ENCODE results near the gene BAIAP2L2.
A peak's percentile ranks its signal among the peaks of the same experiment; 100 is the strongest.

BAIAP2L2 gene

DNA sequence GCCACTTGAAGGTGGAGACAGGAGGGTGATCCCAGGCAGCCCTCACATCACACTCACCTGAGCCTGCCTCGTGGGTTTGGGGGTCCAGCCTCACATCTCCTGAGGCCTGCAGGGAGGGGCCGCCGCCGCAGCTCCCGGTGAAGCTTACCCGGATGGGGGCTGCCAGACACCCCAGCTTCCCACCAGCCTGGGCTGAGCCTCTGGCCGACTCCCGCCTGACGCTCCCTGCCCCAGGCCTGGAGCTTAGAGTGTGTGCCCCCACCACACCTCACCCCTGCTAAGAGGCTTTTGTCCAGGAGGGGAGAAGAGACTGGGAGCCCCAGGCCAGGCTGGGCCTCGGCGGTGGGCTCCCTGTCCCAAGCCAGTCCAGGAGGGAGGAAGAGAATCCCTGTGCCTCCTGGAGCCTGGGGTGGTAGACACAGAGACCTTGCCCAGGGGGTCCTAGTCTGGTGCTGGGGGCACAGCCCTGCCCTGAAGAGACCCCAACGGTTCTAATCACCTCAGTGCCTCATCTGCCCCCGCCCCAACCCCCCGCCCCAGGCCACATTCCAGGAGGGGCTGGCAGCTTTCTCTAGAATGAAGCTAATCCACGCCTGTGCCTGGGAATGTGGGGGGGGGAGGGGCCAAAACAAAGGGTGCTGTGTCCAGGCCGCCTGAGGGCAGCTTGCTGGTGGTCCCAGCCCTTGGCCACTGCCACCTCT, 26.4 kb downstream of the BAIAP2L2 start, which contains the start of gene SLC16A8:
Gene SLC16A8, minus strand, starts transcription at position 254 of the 701 bp plus-strand sequence. CDS start 1,311 bp downstream, outside the sequence.
- Histone ChIP-seq H3K4me3 (ENCODE audit: low read length in 2 of 2) (no peak within 1 kb of the TSS), H3K4ac (ENCODE audit: low read length) (peak within 1 kb of the TSS; percentile 84), H4K91ac (ENCODE audit: low read depth, low read length, poor library complexity) (peak within 1 kb of the TSS; percentile 96), H2BK120ac (ENCODE audit: low read depth, low read length) (peak within 1 kb of the TSS; percentile 93), H3K79me1 (ENCODE audit: low read depth, low read length) (peaks cover 4% of the 10 kb centered on the region), H3K9me3 (replicated peaks in 1 of 2; ENCODE audit: control insufficient read depth in 2 of 2, insufficient read depth in 1 of 2, low read depth in 1 of 2, low read length in 2 of 2) (no peaks in the 10 kb centered on the region), H3K4me1 (ENCODE audit: control insufficient read depth in 2 of 2, insufficient read depth in 1 of 2, low read depth in 1 of 2, low read length in 2 of 2) (peaks cover 10 to 55% of the 10 kb centered on the region in 2 donors), H3K27me3 (ENCODE audit: control insufficient read depth in 3 of 3, insufficient read depth in 3 of 3, low read depth in 1 of 3, low read length in 3 of 3) (peaks cover 0 to 32% (median 7%) of the 10 kb centered on the region in 3 experiments), H3K14ac (ENCODE audit: low read length) (peak within 1 kb of the TSS; percentile 90), H3K23ac (ENCODE audit: low read depth, low read length, poor library complexity) (peak within 1 kb of the TSS; percentile 98), H3K18ac (ENCODE audit: low read length) (peak within 1 kb of the TSS; percentile 97), H2AK5ac (ENCODE audit: low read depth, low read length) (peak within 1 kb of the TSS; percentile 100), H3K4me2 (ENCODE audit: insufficient read depth, low read length, poor library complexity, severe bottlenecking) (peak within 1 kb of the TSS; percentile 45), H2BK15ac (ENCODE audit: low read length) (peak within 1 kb of the TSS; percentile 100), H2BK5ac (ENCODE audit: low read length) (peak within 1 kb of the TSS; percentile 85), H2AFZ (ENCODE audit: low read length) (peak within 1 kb of the TSS; percentile 69), H3K27ac (replicated peaks; ENCODE audit: low read length) (peak within 1 kb of the TSS; percentile 69), H3K36me3 (replicated peaks in 1 of 2; ENCODE audit: control insufficient read depth in 2 of 2, insufficient read depth in 2 of 2, low read length in 2 of 2) (peaks cover 0 to 2% of the 10 kb centered on the region in 2 donors), H3K9ac (ENCODE audit: low read depth, low read length, poor library complexity) (peak within 1 kb of the TSS; percentile 50), H2BK12ac (ENCODE audit: low read length) (peak within 1 kb of the TSS; percentile 100), H4K8ac (ENCODE audit: low read depth, low read length) (peak within 1 kb of the TSS; percentile 92)
- no CpG with 5 or more reads among the region's 16 CpGs for WGBS, 2 donors (ENCODE audit: extremely low coverage in 2 of 2, insufficient read length in 2 of 2, insufficient replicate concordance in 1 of 2)
- peak; percentile 54 for DNase-seq (ENCODE audit: low spot score)

DNA sequence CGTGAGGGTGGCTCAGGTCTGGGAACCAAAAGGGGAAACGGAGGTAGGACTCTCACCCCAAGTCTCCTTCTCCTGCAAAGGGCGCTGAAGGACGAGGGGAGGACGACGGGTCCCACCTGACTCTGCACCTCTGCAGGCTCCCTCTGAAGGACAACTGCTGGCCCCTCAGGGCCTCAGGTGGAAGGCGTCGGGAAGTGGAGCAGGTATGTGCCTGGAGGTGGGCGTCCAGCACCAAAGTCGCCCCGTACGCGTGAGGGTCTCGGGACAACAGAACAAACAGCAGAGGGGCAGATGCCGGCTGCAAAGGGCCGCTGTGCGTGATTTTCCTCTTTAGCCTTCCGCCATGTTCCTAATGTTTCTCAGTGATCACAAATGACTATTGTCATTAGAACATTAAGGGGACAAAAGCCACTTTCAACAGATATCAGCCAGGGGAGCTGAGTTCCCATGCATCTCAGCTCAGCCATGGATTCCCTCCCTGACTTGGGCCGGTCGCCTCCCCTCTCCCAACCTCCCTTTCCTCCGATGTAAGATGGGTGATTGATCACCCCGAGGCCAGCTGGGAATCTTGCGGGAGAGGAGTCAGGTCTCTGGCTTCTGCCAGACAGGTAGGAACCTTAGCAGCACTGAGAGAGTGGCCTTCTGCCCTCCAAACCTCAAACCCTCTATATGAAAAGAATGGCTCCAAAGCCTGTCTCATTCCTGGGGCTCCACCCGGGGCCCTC, 27.3 kb downstream of the BAIAP2L2 start:
- H2BK120ac ChIP-seq (ENCODE audit: low read depth, low read length) = peak overlapping the region; percentile 69
- H4K91ac ChIP-seq (ENCODE audit: low read depth, low read length, poor library complexity) = peak overlapping the region; percentile 79
- peak overlapping the region; percentile 84 for H2AK5ac ChIP-seq (ENCODE audit: low read depth, low read length)
- H4K8ac ChIP-seq (ENCODE audit: low read depth, low read length) = no peak overlapping the region
- no peak overlapping the region for H2AFZ ChIP-seq (ENCODE audit: low read length)
- peaks cover 0 to 29% (median 7%) of the 10 kb centered on the region in 3 experiments for H3K27me3 ChIP-seq (ENCODE audit: control insufficient read depth in 3 of 3, insufficient read depth in 3 of 3, low read depth in 1 of 3, low read length in 3 of 3)
- H3K18ac ChIP-seq (ENCODE audit: low read length) = peak overlapping the region; percentile 97
- peak overlapping the region; percentile 85 for H2BK5ac ChIP-seq (ENCODE audit: low read length)
- no peak for DNase-seq (ENCODE audit: low spot score)
- H3K4me3 ChIP-seq (ENCODE audit: low read length in 2 of 2) = no peak overlapping the region
- H3K14ac ChIP-seq (ENCODE audit: low read length) = peak overlapping the region; percentile 9
- H3K4me2 ChIP-seq (ENCODE audit: insufficient read depth, low read length, poor library complexity, severe bottlenecking) = no peak overlapping the region
- no peak overlapping the region for H3K9ac ChIP-seq (ENCODE audit: low read depth, low read length, poor library complexity)
- no peaks in the 10 kb centered on the region for H3K9me3 ChIP-seq (replicated peaks in 1 of 2; ENCODE audit: control insufficient read depth in 2 of 2, insufficient read depth in 1 of 2, low read depth in 1 of 2, low read length in 2 of 2)
- H3K36me3 ChIP-seq (replicated peaks in 1 of 2; ENCODE audit: control insufficient read depth in 2 of 2, insufficient read depth in 2 of 2, low read length in 2 of 2) = peaks cover 0 to 2% of the 10 kb centered on the region in 2 donors
- WGBS, 2 donors (ENCODE audit: extremely low coverage in 2 of 2, insufficient read length in 2 of 2, insufficient replicate concordance in 1 of 2) = no CpG with 5 or more reads among the region's 24 CpGs
- H2BK15ac ChIP-seq (ENCODE audit: low read length) = peak overlapping the region; percentile 100
- peaks cover 4% of the 10 kb centered on the region for H3K79me1 ChIP-seq (ENCODE audit: low read depth, low read length)
- peak overlapping the region; percentile 12 for H3K27ac ChIP-seq (replicated peaks; ENCODE audit: low read length)
- peak overlapping the region; percentile 98 for H3K23ac ChIP-seq (ENCODE audit: low read depth, low read length, poor library complexity)
- H2BK12ac ChIP-seq (ENCODE audit: low read length) = peak overlapping the region; percentile 84
- peaks cover 10 to 51% of the 10 kb centered on the region in 2 donors for H3K4me1 ChIP-seq (ENCODE audit: control insufficient read depth in 2 of 2, insufficient read depth in 1 of 2, low read depth in 1 of 2, low read length in 2 of 2)
- H3K4ac ChIP-seq (ENCODE audit: low read length) = peak overlapping the region; percentile 43

DNA sequence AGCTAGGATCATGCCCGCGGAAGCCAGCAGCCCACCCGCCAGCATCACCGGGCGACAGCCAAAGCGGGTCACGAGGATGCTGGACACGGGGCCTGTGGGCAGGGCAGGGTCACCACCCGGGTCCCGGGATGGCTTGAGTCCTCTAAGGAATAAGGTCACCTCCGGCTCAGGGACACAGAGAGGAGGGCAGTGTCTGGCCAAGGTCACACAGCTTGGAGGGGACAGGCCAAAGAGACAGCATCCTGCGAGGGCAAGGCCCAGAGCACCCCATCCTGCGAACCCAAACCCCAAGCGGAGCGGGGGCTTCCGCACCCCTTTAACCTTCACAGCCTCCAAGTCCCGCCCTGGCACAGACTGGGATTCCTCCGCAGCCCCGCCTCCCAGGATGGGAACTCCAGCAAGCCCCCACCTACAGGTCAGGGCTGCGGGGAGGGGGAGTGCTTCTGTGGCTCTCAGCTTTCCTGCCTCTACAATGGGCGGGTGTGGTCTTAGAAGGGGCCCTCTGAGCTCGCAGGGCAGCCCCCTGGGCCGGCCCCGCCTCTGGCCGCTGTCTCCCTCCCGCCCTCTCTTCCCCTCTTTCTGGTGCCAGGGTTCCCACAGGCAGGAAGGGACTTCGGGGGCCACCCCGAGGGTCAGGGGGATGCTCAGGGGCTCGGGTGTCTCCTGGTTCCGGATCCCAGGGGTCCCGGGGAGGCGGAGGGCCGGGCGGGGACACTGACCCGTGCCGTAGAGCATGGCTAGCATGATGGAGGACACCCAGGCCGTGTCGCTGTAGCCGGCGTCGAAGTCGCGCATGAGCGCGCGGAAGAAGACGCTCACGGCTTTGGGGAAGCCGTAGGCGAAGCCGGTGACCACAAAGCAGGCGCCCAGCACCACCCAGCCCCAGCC, 28.3 kb downstream of the BAIAP2L2 start:
- Histone ChIP-seq H2AK5ac (ENCODE audit: low read depth, low read length) (peak overlapping the region; percentile 84), H3K27me3 (ENCODE audit: control insufficient read depth in 3 of 3, insufficient read depth in 3 of 3, low read depth in 1 of 3, low read length in 3 of 3) (peaks cover 0 to 29% (median 7%) of the 10 kb centered on the region in 3 experiments), H2BK120ac (ENCODE audit: low read depth, low read length) (no peak overlapping the region), H4K91ac (ENCODE audit: low read depth, low read length, poor library complexity) (no peak overlapping the region), H3K9ac (ENCODE audit: low read depth, low read length, poor library complexity) (no peak overlapping the region), H3K36me3 (replicated peaks in 1 of 2; ENCODE audit: control insufficient read depth in 2 of 2, insufficient read depth in 2 of 2, low read length in 2 of 2) (peaks cover 0 to 2% of the 10 kb centered on the region in 2 donors), H3K23ac (ENCODE audit: low read depth, low read length, poor library complexity) (peak overlapping the region; percentile 94), H3K18ac (ENCODE audit: low read length) (peak overlapping the region; percentile 97), H2BK15ac (ENCODE audit: low read length) (peak overlapping the region; percentile 100), H3K4me1 (ENCODE audit: control insufficient read depth in 2 of 2, insufficient read depth in 1 of 2, low read depth in 1 of 2, low read length in 2 of 2) (peaks cover 10 to 47% of the 10 kb centered on the region in 2 donors), H2BK12ac (ENCODE audit: low read length) (peak overlapping the region; percentile 84), H3K4ac (ENCODE audit: low read length) (no peak overlapping the region), H2BK5ac (ENCODE audit: low read length) (peak overlapping the region; percentile 85), H3K79me1 (ENCODE audit: low read depth, low read length) (peaks cover 4% of the 10 kb centered on the region), H3K4me3 (ENCODE audit: low read length in 2 of 2) (no peak overlapping the region), H3K4me2 (ENCODE audit: insufficient read depth, low read length, poor library complexity, severe bottlenecking) (peak overlapping the region; percentile 11), H3K27ac (replicated peaks; ENCODE audit: low read length) (no peak overlapping the region), H4K8ac (ENCODE audit: low read depth, low read length) (no peak overlapping the region), H2AFZ (ENCODE audit: low read length) (no peak overlapping the region), H3K14ac (ENCODE audit: low read length) (peak overlapping the region; percentile 71), H3K9me3 (replicated peaks in 1 of 2; ENCODE audit: control insufficient read depth in 2 of 2, insufficient read depth in 1 of 2, low read depth in 1 of 2, low read length in 2 of 2) (no peaks in the 10 kb centered on the region)
- no peak for DNase-seq (ENCODE audit: low spot score)
- no CpG with 5 or more reads among the region's 52 CpGs for WGBS, 2 donors (ENCODE audit: extremely low coverage in 2 of 2, insufficient read length in 2 of 2, insufficient replicate concordance in 1 of 2)

Measured in neuronal stem cell (in vitro differentiated cells).